GM18507 (cell line): Measurements from ENCODE around the gene RPS15.
A peak's percentile ranks its signal among the peaks of the same experiment; 100 is the strongest.

ENCODE experiments used
- DNase-seq: peaks from one replicate; pipeline ENCODE4 v3.0.0; 2011; ENCODE audit warnings: low read depth; ENCODE audit not compliant: insufficient read length; ENCODE audit errors: extremely low spot score
- FAIRE-seq: peaks from 2 replicates; lab custom pipeline; 2011; peaks lifted over from hg19 to GRCh38; lab: Jason Lieb, UNC

RPS15 gene

GRCh38 chr19:1447944-1448343 lies 9.7 kb downstream of the RPS15 start:
- no peak for FAIRE-seq
- no peak for DNase-seq

GRCh38 chr19:1449467-1450442 lies 11.6 kb downstream of the RPS15 start, which contains the start of gene APC2:
TSS of gene APC2 (plus strand) at chr19:1450121. CDS start at chr19:1453002, 2,881 bp downstream.
- FAIRE-seq = no peak
- no peak for DNase-seq

- FAIRE-seq (no peak), DNase-seq (no peak)
Observed at GRCh38 chr19:1450735-1451731, 12.8 kb downstream of the RPS15 start.

GRCh38 chr19:1451916-1452801 lies 14.0 kb downstream of the RPS15 start:
- no peak for FAIRE-seq

GRCh38 chr19:1452802-1453524 lies 14.8 kb downstream of the RPS15 start:
- FAIRE-seq = no peak
- no peak for DNase-seq

More at GRCh38 chr19:1451916-1452801, 14.0 kb downstream of the RPS15 start:
- no peak for DNase-seq

DNA sequence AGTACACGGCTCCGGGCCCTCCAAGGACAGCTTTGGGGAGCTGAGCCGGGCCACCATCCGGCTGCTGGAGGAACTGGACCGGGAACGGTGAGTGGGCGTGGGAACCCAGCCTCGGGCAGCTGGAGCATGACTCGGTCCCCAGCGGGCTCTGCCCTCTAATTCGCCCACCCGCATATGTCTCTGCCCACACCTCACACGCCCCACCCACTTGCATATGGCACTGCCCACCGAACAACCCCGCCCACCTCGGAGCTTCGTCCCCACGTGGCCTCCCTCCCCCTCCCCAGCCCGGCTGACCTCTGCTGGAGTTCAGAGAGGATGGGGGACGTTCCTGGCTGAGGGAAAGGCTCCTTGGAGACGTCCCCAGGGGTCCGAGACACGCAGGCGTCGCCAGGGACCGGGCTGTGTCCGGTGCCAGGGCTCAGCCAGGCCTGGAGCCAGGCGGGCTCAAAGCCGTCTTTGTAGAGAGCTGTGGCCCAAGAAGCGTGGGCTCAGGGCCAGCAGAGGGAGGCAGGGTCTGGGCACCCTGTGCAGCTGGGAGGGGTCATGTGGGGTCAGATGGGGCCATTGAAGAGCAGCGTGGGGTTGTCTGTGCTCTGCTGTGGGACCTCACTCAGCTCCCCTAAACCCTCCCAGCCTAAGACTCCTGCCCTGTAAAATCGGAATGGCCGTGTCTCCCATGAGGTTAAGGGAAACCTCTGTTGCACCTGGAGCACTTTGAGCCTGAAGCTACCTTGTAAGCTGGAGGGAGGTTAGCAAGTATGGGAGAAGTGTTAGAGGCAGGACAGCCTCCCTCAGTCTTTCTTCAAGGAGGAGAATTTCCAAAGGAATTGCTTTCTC lies 15.5 kb downstream of the RPS15 start:
- FAIRE-seq (no peak), DNase-seq (no peak)

GRCh38 chr19:1455002-1455335 lies 16.8 kb downstream of the RPS15 start:
- FAIRE-seq (no peak), DNase-seq (no peak)

DNA sequence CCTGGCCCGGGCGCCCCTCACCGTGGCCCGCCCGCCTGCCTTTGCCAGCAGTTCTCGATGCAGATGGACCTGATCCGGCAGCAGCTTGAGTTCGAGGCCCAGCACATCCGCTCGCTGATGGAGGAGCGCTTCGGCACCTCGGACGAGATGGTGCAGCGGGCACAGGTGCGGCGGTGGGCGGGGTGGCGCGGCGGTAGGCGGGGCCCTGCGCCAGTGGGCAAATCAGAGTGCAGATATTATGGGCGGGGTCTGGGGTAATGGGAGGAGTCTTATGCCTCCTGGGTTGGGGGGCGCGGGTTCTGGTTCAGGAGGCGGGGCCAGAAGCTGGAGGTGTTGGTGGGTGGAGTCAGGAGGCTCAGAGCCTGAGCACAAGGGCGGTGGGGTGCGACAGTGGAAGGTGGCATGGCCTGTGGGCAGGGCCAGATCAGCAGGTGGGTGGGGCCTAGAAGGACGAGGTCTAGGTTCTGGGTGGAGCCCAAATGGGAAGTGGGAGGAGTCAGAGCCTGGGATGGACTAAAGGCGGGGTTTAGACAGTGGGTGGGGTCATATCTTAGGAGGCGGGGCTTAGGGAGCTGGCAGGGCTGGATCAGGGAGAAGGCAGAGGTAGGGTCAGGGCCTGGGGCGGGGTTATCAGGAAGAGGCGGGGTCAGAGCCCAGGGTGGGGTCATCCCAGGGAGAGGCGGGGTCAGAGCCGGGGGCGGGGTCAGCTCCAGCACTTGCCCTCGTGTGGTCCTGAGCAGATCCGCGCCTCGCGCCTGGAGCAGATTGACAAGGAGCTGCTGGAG lies 17.3 kb downstream of the RPS15 start:
- DNase-seq (peak; percentile 49), FAIRE-seq (peak; percentile 62)

- no peak for DNase-seq
- no peak for FAIRE-seq
Observed at GRCh38 chr19:1456121-1456900, 18.1 kb downstream of the RPS15 start.

DNA sequence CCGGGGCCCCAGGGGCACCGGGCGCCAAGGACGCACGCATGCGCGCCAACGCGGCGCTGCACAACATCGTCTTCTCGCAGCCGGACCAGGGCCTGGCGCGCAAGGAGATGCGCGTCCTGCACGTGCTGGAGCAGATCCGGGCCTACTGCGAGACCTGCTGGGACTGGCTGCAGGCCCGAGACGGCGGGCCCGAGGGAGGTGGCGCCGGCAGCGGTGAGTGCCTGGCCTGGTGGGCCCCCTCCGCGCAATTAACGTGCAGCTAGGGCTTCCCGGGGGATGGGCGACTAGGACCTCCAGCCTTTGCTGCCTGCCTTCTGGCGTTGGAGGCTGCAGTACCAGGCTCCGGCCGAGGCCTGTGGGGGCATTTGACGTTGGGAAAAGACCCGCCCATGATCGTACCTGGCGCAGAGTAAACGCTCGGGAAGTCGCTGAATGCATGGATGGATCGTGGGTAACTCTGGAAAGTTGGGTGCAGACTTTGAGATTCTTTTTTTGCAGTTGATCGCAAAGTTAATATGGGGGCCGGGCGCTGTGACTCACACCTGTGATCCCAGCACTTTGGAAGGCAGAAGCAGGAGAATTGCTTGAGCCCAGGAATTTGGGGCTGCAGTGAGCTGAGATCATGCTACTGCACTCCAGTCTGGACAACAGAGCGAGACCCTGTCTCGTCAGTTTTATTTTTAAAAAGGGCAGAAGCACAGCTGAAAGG lies 19.0 kb downstream of the RPS15 start:
- FAIRE-seq (no peak), DNase-seq (no peak)

DNA sequence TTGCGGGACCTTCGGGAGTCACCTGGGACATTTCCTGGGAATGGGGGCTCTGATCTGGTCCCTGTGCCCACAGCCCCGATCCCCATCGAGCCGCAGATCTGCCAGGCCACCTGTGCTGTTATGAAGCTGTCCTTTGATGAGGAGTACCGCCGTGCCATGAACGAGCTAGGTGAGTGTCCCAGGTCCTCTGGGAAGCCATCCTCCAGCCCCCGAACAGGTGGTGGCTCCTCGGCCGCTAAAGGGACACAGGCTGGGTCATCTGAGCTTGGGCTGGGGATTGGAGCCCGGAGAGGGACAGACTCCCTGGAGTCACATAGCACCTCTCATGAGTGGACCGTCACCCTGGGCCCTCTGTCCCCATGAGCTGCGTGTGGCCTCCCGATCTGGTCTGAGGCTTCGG lies 19.7 kb downstream of the RPS15 start:
- FAIRE-seq = no peak
- DNase-seq = no peak

- DNase-seq (no peak), FAIRE-seq (no peak)
Observed at GRCh38 chr19:1459479-1459878, 21.3 kb downstream of the RPS15 start.

DNA sequence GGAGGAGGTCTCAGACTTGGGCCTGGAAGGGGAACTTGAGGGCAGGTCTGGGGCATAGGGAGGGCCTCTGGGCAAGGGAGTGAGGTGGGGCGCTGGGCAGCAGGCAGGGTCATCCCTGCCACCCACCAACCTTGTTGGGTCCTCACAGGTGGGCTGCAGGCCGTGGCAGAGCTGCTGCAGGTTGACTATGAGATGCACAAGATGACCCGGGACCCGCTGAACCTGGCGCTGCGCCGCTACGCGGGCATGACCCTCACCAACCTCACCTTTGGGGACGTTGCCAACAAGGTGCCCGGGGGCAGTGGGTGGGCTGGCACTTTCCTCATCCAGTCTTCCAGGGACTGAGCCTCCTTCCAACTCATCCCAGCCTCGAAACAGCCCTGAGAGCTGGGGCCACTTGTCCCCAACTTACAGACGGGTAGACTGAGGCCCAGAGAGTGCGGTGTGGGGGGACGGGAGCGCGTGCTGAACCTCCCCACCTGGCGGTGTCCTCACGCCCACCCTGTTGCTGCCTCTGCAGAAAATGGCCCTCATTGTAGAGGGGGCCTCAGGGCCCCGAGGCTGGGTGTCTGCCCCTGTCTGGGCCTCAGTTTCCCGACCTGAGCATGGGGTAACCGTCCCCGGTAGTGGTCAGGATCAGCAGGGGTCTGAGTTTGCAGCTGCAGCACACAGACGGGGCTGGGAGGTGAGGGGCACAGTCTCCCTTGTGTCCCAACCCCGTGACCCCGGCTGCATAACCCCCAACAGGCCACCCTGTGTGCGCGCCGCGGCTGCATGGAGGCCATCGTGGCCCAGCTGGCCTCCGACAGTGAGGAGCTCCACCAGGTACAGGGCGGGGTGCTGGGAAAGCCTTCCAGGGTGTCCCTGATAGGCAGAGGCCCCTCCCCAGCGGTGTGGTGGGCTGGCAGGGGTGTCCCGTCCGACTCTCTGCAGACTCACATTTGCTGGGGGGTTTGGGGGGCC lies 22.1 kb downstream of the RPS15 start:
- FAIRE-seq = no peak
- no peak for DNase-seq

DNA sequence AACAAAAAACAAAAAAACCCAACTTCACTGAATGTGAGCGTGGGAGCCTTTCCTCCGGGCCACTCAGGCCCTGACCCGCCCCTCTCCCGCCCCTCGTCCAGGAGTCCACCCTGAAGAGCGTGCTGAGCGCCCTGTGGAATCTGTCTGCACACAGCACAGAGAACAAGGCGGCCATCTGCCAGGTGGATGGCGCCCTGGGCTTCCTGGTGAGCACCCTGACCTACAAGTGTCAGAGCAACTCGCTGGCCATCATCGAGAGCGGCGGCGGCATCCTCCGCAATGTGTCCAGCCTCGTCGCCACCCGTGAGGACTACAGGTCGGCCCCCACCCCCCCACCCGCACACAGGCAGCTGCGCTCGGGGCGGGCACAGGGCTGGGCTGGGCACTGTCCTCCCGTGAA lies 23.7 kb downstream of the RPS15 start:
- DNase-seq = no peak

More for the DNA sequence above, 23.7 kb downstream of the RPS15 start:
- FAIRE-seq = no peak
